ENCODE results near the gene ZC3H12A. TPM values are rescaled to one million over a fixed set of nuclear protein-coding genes. Genes with fewer than 3 reads are reported as not detected.

The ZC3H12A gene
- total RNA-seq, 3 donors from 2014 or later (not counting 1 experiment from before 2014, with no cell fraction given): 219 to 366 (median 289) TPM

DNA sequence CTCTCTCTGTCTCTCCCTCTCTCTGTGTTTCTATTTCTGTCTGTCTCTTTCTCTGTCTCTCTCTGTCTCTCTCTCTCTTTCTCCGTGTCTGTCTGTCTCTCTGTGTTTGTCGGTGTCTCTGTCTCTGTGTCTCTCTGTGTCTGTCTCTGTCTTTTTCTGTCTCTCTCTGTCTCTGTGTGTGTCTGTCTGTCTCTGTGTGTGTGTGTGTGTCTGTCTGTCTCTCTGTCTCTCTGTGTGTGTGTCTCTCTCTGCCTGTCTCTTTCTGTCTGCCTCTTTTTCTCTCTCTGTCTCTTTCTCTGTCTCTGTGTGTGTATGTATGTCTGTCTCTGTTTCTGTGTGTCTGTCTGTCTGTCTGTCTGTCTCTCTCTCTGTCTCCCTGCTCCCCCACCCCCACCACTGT is 31.7 kb upstream of the ZC3H12A start:
- H3K27ac Mint-ChIP-seq: no peak overlapping the region
- Histone ChIP-seq H3K27ac (ENCODE audit: low read length) (no peak overlapping the region), H3K36me3 (ENCODE audit: control insufficient read depth, insufficient read depth, low read length) (no peaks in the 10 kb centered on the region), H3K4me3 (ENCODE audit: low read length) (no peak overlapping the region), H3K9me3 (ENCODE audit: control insufficient read depth, insufficient read depth, low read length) (no peaks in the 10 kb centered on the region), H3K27me3 (ENCODE audit: control insufficient read depth, insufficient read depth, low read length) (no peaks in the 10 kb centered on the region), H3K4me1 (ENCODE audit: control insufficient read depth, insufficient read depth, low read length) (no peaks in the 10 kb centered on the region)
- ATAC-seq (no peak), DNase-seq (no peak)
- no peaks in the 10 kb centered on the region for H3K4me1 Mint-ChIP-seq
- H3K36me3 Mint-ChIP-seq: no peaks in the 10 kb centered on the region
- H3K9me3 Mint-ChIP-seq: no peaks in the 10 kb centered on the region
- peaks cover 0 to 13% of the 10 kb centered on the region in 2 donors for H3K27me3 Mint-ChIP-seq (ENCODE audit: low read depth in 2 of 2)
- intact Hi-C loops (cut with micrococcal nuclease): no loop called here
- WGBS (ENCODE audit: insufficient coverage): 83% methylated on average over 2 of the region's 2 CpGs
- H3K4me3 Mint-ChIP-seq: no peak overlapping the region
- TF ChIP-seq, protein P1, sequence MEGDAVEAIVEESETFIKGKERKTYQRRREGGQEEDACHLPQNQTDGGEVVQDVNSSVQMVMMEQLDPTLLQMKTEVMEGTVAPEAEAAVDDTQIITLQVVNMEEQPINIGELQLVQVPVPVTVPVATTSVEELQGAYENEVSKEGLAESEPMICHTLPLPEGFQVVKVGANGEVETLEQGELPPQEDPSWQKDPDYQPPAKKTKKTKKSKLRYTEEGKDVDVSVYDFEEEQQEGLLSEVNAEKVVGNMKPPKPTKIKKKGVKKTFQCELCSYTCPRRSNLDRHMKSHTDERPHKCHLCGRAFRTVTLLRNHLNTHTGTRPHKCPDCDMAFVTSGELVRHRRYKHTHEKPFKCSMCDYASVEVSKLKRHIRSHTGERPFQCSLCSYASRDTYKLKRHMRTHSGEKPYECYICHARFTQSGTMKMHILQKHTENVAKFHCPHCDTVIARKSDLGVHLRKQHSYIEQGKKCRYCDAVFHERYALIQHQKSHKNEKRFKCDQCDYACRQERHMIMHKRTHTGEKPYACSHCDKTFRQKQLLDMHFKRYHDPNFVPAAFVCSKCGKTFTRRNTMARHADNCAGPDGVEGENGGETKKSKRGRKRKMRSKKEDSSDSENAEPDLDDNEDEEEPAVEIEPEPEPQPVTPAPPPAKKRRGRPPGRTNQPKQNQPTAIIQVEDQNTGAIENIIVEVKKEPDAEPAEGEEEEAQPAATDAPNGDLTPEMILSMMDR (IDR thresholded peaks at IDR 0.05): no peak

DNA sequence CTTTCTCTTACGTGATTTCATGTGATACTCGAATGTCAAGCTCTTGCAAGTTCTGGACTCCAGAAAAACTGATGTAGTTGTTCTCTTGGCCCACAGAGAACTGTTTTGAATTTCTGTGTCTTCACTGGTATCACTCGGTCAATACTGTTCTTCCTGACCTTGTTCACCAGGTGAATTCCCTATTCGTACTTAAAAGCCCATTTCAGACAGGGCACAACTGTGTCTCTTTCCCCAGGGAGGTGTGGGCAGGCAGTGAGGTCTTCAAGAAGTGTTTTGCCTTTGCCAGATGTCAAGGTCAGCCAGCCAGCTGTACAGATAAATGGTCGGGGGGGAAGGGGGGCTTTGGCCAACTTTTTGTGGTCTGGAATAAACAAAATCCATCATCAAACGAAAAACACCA is 27.5 kb upstream of the ZC3H12A start:
- 82% methylated on average over 4 of the region's 6 CpGs for WGBS (ENCODE audit: insufficient coverage)

DNA sequence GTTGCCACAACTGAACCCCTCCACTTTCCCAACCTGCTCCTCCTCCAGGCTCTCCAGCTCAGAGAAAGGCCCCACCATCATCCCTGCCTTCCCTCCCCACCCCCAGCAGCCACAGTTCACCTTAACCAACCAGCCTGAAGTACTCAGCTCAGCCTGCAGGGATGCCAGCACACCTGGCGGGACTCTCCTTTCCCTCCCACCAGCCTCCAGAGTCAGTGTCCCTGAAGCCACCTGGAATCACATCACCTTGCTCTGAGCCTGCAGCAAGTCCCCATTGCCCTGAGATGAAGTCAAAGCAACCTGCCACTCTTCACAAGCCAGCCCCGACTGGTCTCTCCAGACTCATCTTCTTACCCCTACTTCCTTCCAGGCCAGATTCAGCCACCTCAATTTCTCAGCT is 26.2 kb upstream of the ZC3H12A start:
- peaks cover 12% of the 10 kb centered on the region for H3K4me1 ChIP-seq (ENCODE audit: control insufficient read depth, insufficient read depth, low read length)
- no peak overlapping the region for H3K4me3 Mint-ChIP-seq
- TF ChIP-seq, protein P1 (IDR thresholded peaks at IDR 0.05): no peak
- H3K4me1 Mint-ChIP-seq: peaks cover 0 to 10% of the 10 kb centered on the region in 2 donors
- no peak overlapping the region for H3K27ac ChIP-seq (ENCODE audit: low read length)
- no peaks in the 10 kb centered on the region for H3K27me3 ChIP-seq (ENCODE audit: control insufficient read depth, insufficient read depth, low read length)
- 80% methylated on average over 2 of the region's 2 CpGs for WGBS (ENCODE audit: insufficient coverage)
- intact Hi-C loops (cut with micrococcal nuclease): no loop called here
- no peaks in the 10 kb centered on the region for H3K9me3 Mint-ChIP-seq
- DNase-seq: no peak
- H3K27ac Mint-ChIP-seq: no peak overlapping the region
- H3K36me3 ChIP-seq (ENCODE audit: control insufficient read depth, insufficient read depth, low read length): no peaks in the 10 kb centered on the region
- H3K9me3 ChIP-seq (ENCODE audit: control insufficient read depth, insufficient read depth, low read length): no peaks in the 10 kb centered on the region
- ATAC-seq: no peak
- no peak overlapping the region for H3K4me3 ChIP-seq (ENCODE audit: low read length)
- peaks cover 0 to 3% of the 10 kb centered on the region in 2 donors for H3K27me3 Mint-ChIP-seq (ENCODE audit: low read depth in 2 of 2)
- H3K36me3 Mint-ChIP-seq: no peaks in the 10 kb centered on the region

More for the DNA sequence above, 27.5 kb upstream of the ZC3H12A start:
- H3K9me3 ChIP-seq (ENCODE audit: control insufficient read depth, insufficient read depth, low read length): no peaks in the 10 kb centered on the region
- TF ChIP-seq, protein P1 (IDR thresholded peaks at IDR 0.05): no peak
- Mint-ChIP-seq H3K27me3 (ENCODE audit: low read depth in 2 of 2) (peaks cover 0 to 10% of the 10 kb centered on the region in 2 donors), H3K4me3 (no peak overlapping the region), H3K36me3 (no peaks in the 10 kb centered on the region), H3K27ac (no peak overlapping the region), H3K9me3 (no peaks in the 10 kb centered on the region), H3K4me1 (peaks cover 0 to 10% of the 10 kb centered on the region in 2 donors)
- intact Hi-C loops (cut with micrococcal nuclease): no loop called here
- H3K4me3 ChIP-seq (ENCODE audit: low read length): no peak overlapping the region
- ATAC-seq (no peak), DNase-seq (no peak)
- H3K27ac ChIP-seq (ENCODE audit: low read length): no peak overlapping the region
- no peaks in the 10 kb centered on the region for H3K36me3 ChIP-seq (ENCODE audit: control insufficient read depth, insufficient read depth, low read length)
- peaks cover 12% of the 10 kb centered on the region for H3K4me1 ChIP-seq (ENCODE audit: control insufficient read depth, insufficient read depth, low read length)
- H3K27me3 ChIP-seq (ENCODE audit: control insufficient read depth, insufficient read depth, low read length): no peaks in the 10 kb centered on the region

DNA sequence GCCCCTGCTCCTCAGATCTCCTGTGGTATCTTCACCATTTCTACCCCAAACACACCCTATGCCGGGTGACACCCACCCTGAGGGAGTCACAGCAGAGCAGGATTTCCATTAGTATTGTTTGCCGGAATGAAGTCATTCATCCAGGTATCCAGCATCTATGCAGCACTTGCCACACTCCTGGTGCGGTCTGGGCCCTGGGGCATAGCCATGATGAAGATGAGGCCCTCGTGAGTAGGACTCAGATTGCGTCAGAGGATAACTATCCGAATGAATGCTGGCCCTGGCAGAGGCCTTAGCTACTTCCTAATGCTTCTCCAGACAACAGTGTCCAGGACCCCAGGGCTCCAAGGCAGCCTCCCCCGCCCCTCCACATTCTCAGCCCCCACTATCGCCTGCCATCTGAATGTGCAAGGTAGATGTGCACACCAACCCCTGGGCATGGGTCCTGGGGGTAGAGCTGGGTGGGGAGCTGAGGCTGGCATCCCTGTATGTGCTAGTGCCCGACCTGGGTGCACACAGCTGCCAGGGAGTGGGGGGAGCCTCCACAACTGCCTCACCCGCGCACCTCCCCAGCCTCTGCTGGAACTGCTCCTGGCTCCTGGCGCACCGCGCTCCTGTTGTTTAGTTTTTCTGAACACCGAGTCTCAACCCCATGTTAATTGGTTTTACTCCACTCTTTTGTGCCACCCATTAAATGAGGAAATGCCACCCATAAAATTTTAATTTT is 25.5 kb upstream of the ZC3H12A start:
- H3K4me1 ChIP-seq (ENCODE audit: control insufficient read depth, insufficient read depth, low read length): peaks cover 12% of the 10 kb centered on the region

More for the DNA sequence above, 25.5 kb upstream of the ZC3H12A start:
- TF ChIP-seq, protein P1 (IDR thresholded peaks at IDR 0.05): no peak
- DNase-seq: no peak
- peaks cover 0 to 3% of the 10 kb centered on the region in 2 donors for H3K27me3 Mint-ChIP-seq (ENCODE audit: low read depth in 2 of 2)
- H3K4me3 ChIP-seq (ENCODE audit: low read length): no peak overlapping the region
- 92% methylated on average over 15 of the region's 15 CpGs for WGBS (ENCODE audit: insufficient coverage)
- H3K4me3 Mint-ChIP-seq: no peak overlapping the region
- no peaks in the 10 kb centered on the region for H3K27me3 ChIP-seq (ENCODE audit: control insufficient read depth, insufficient read depth, low read length)
- no peaks in the 10 kb centered on the region for H3K9me3 ChIP-seq (ENCODE audit: control insufficient read depth, insufficient read depth, low read length)
- H3K9me3 Mint-ChIP-seq: no peaks in the 10 kb centered on the region
- no peak overlapping the region for H3K27ac ChIP-seq (ENCODE audit: low read length)
- intact Hi-C loops (cut with micrococcal nuclease): no loop called here
- ATAC-seq: no peak
- no peaks in the 10 kb centered on the region for H3K36me3 Mint-ChIP-seq
- no peak overlapping the region for H3K27ac Mint-ChIP-seq
- H3K4me1 Mint-ChIP-seq: peaks cover 0 to 10% of the 10 kb centered on the region in 2 donors
- no peaks in the 10 kb centered on the region for H3K36me3 ChIP-seq (ENCODE audit: control insufficient read depth, insufficient read depth, low read length)

Data from natural killer cell (primary cell).